Measurements from ENCODE around the gene COL8A1.

The COL8A1 gene

DNA sequence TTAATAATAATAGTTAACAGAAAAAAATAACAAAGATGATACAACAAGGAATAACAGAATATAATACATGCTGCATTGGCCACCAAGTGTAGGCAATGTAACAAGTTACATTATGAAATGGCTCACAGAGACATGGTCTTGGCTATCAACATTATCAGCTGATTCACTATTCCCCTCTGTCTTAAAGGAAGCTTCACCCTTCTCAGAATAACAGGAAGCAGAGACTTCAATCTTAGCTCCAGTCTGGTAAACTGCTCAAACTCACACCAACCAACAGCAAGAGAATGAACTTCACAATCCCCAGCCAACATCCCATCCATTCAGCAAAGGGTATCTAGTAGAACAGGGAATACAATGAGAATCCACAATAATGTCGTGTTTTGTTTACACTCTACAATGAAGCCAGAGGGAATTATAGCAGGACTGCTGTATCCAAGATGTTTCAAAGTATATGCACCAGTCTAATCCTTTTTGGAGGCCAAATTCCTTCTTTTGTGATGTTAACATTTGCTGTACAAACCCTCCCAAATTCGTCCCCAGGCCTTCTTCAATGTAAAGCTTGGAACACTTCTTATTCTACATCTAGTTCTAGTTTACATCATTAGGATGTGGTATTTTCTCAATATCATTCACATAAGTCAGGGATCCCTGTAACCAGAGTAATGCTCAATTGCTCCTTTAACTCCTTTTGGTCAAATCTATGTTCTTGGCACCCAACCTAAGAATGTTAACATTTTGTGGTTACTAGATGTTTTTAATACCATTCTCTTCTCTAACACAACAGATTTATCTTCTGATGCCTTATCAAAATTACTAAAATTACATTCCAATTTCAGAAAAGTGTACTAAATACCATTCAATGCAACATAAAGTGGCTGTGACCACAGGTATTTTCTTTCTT is 126.9 kb downstream of the COL8A1 start:
- no peak for DNase-seq

GRCh38 chr3:99767291-99767690 is 128.9 kb downstream of the COL8A1 start:
- DNase-seq, result no peak

DNA sequence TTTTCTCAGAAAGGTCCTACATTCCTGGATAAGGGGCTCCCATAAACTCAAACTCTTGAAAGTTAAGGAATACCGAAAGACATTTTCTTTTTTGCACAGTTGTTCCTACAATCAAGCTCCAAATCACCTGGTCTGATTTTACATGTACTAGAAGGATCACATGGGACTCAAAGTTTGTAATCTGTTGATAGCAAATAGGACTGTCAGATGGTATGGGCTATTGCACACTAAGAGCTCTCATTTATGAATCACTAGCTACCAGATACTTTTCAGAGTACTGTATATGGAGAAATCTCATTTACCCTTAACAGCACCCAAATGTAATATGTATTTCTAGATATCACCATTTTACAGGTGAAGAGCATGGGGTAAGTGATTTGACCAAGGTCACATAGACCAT is 129.7 kb downstream of the COL8A1 start:
- DNase-seq, result no peak

GRCh38 chr3:99768808-99769501 is 130.6 kb downstream of the COL8A1 start:
- DNase-seq, result no peak

- DNase-seq, result no peak
Measured at GRCh38 chr3:99772171-99772570, 133.8 kb downstream of the COL8A1 start.

GRCh38 chr3:99772671-99773070 is 134.3 kb downstream of the COL8A1 start:
- DNase-seq, result no peak

DNA sequence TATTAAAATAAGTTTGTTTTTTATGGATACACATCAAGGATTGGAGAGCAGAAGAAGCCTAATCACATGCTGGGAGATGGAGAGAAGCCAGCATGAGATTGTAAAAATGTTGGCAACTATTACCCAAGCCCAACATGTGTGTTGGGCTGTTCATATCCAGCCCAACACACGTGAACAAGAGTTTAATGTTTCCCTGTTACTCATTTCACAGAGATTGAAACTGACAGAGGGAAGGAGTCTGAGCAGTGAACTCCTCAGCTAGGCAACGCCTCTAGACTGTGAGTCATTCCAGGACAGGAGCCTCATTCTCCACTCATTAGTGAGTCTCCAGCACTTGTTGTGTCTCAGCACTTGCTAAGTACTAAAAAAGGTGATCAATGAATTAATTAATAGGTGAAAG is 136.1 kb downstream of the COL8A1 start:
- no peak for DNase-seq

DNA sequence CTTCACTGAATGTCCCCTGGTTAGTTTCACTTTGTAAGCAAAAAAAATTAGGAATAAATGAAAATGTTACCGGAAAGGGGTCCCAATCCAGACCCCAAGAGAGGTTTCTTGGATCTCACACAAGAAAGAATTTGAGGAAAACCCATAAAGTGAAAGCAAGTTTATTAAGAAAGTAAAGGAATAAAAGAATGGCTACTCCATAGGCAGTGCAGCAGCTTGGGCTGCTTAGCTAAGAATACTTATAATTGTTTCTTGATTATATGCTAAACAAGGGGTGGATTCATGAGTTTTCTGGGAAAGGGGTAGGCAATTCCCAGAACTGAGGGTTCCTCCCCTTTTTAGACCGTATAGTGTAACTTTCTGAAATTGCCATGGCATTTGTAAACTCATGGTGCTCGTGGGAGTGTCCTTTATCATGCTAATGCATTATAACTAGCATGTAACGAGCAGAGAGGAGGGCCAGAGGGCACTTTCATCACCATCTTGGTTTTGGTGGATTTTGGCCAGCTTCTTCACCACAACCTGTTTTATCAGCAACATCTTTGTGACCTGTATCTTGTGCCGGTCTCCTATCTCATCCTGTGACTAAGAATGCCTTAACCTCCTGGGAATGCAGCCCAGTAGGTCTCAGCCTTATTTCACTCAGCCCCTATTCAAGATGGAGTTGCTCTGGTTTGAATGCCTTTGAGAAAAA is 138.3 kb downstream of the COL8A1 start:
- no peak for DNase-seq

GRCh38 chr3:99777210-99777549 is 138.8 kb downstream of the COL8A1 start:
- no peak for DNase-seq

- DNase-seq, result no peak
Measured at GRCh38 chr3:99777708-99778107, 139.3 kb downstream of the COL8A1 start.

DNA sequence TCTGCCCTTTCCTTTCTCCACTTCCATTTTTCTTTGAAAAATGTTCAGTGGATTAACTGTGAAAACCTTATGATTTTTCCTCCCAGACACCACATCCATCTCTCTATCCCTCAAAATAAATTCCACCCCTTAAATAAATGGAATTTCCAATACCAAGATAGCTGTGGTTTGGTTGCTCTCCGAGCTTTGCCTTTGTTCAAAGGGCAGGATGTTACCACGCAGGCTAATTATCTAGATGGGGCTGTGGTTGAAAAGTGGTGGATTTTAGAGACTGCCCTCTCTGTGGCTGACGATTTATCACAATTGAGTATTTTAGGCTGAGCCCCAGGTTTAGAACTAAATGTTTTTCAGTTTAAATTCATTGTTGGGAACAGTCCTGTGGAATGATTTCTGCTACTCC is 142.4 kb downstream of the COL8A1 start:
- DNase-seq, result no peak

- DNase-seq, result no peak
Measured at GRCh38 chr3:99781761-99782160, 143.4 kb downstream of the COL8A1 start.

- no peak for DNase-seq
Measured at GRCh38 chr3:99783011-99783573, 144.7 kb downstream of the COL8A1 start.

- DNase-seq, result no peak
Measured at GRCh38 chr3:99789011-99789721, 150.8 kb downstream of the COL8A1 start.

- no peak for DNase-seq
Measured at GRCh38 chr3:99794485-99794884, 156.1 kb downstream of the COL8A1 start.

- no peak for DNase-seq
Measured at GRCh38 chr3:99795573-99795972, 157.2 kb downstream of the COL8A1 start.

DNA sequence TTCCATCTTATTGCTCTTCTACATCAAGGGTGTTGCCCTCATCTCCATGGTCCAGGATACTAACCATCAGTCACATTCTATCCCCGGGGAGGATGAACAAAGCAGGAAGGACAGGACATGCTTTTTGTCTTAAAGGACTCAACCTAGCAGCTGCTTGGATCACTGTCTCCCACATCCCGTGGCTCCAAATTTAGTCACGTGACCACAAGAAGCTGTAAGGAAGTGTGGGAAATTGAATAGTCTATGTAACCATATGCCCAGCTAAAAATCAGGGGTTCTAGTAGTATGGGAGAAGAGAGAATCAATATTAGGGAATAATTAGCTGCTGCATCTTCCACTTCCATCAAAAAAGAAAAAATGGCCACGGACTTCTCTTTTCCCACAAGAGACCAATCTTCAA is 161.0 kb downstream of the COL8A1 start:
- DNase-seq, result no peak

- no peak for DNase-seq
Measured at GRCh38 chr3:99803297-99803696, 164.9 kb downstream of the COL8A1 start.

GRCh38 chr3:99805160-99805559 is 166.8 kb downstream of the COL8A1 start:
- no peak for DNase-seq

GRCh38 chr3:99808163-99808794 is 169.9 kb downstream of the COL8A1 start:
- no peak for DNase-seq

- no peak for DNase-seq
Measured at GRCh38 chr3:99809565-99809964, 171.2 kb downstream of the COL8A1 start.

- no peak for DNase-seq
Measured at GRCh38 chr3:99810403-99810802, 172.0 kb downstream of the COL8A1 start.

Measured in NCI-H510A (cell line).